H1 (cell line): Measurements from ENCODE around the gene ZNF697. TPM values are rescaled to one million over a fixed set of nuclear protein-coding genes. Genes with fewer than 3 reads are reported as not detected.

Source experiments
- CTCF ChIA-PET: fragments of 300-600 bp; sonication (Branson Sonifier 250); formaldehyde crosslinking; loops from one replicate; lab custom pipeline; 2021; ENCODE audit not compliant: partially characterized antibody; lab: Charles Lee
- POLR2A ChIA-PET: fragments of 300-600 bp; sonication (Branson Sonifier 250); formaldehyde crosslinking; loops from one replicate; lab custom pipeline; 2021; ENCODE audit warnings: inconsistent platforms; ENCODE audit not compliant: partially characterized antibody; lab: Charles Lee
- DNase-seq, 2 experiments: peaks; one replicate each; pipeline versions ENCODE4 v3.0.0 to v3.0.0-alpha.2; 2010 to 2022; ENCODE audit warnings: low spot score in 2 of 2, low read depth in 1 of 2, mixed read lengths in 1 of 2
- FAIRE-seq: peaks from 2 replicates; lab custom pipeline; 2011; peaks lifted over from hg19 to GRCh38; lab: Jason Lieb, UNC
- H2AFZ ChIP-seq: 2 replicates; pipeline ENCODE4 v1.8.1; 2012; ENCODE audit warnings: low read length, inconsistent platforms
- H2AK5ac ChIP-seq: 2 replicates; pipeline ENCODE4 v1.6.1; 2013; ENCODE audit warnings: low read depth, low read length
- H2BK120ac ChIP-seq: replicated peaks from 2 replicates; pipeline ENCODE3; 2013; ENCODE audit warnings: low read depth, low read length, inconsistent platforms
- H2BK12ac ChIP-seq: 2 replicates; pipeline ENCODE4 v1.6.1; 2013; ENCODE audit warnings: low read depth, low read length
- H2BK15ac ChIP-seq: 2 replicates; pipeline ENCODE4 v1.6.1; 2013; ENCODE audit warnings: low read length
- H2BK20ac ChIP-seq: 2 replicates; pipeline ENCODE4 v1.6.1; 2013; ENCODE audit warnings: low read length
- H2BK5ac ChIP-seq: 2 replicates; pipeline ENCODE4 v1.6.1; 2013; ENCODE audit warnings: low read depth, low read length
- H3K14ac ChIP-seq: 2 replicates; pipeline ENCODE4 v1.6.1; 2013; ENCODE audit warnings: inconsistent platforms; ENCODE audit not compliant: insufficient read length
- H3K18ac ChIP-seq: 2 replicates; pipeline ENCODE4 v1.6.1; 2013; ENCODE audit warnings: low read length; ENCODE audit errors: extremely low read depth
- H3K23ac ChIP-seq: 2 replicates; pipeline ENCODE4 v1.6.1; 2013; ENCODE audit warnings: inconsistent platforms; ENCODE audit not compliant: insufficient read length
- H3K23me2 ChIP-seq: 2 replicates; pipeline ENCODE4 v1.6.1; 2013; ENCODE audit warnings: low read depth, low read length
- H3K27ac ChIP-seq: 2 replicates; pipeline ENCODE4 v1.6.1; 2011; ENCODE audit warnings: low read depth, low read length, inconsistent platforms
- H3K27me3 ChIP-seq, 4 experiments: replicated peaks in 1 of 4; 1 replicate in 1 of 4; 2 replicates in 3 of 4; pipeline versions ENCODE4 v1.6.1 to v1.8.1; 2011 to 2013; ENCODE audit warnings: low read length in 3 of 4, mild to moderate bottlenecking in 3 of 4, inconsistent platforms in 2 of 4, mixed read lengths in 2 of 4, moderate library complexity in 1 of 4; ENCODE audit not compliant: control insufficient read depth in 3 of 4, insufficient read depth in 3 of 4; ENCODE audit errors: extremely low read depth in 1 of 4
- H3K36me3 ChIP-seq, 4 experiments: 2 replicates each; pipeline versions ENCODE4 v1.6.1 to v1.8.1; 2011 to 2013; ENCODE audit warnings: mild to moderate bottlenecking in 4 of 4, low read length in 3 of 4, moderate library complexity in 2 of 4, control low read depth in 1 of 4, inconsistent platforms in 1 of 4; ENCODE audit not compliant: insufficient read depth in 4 of 4, control insufficient read depth in 2 of 4
- H3K4ac ChIP-seq: replicated peaks from 2 replicates; pipeline ENCODE3; 2013; ENCODE audit warnings: low read length, low read depth, mixed read lengths, inconsistent platforms; ENCODE audit not compliant: insufficient read length
- H3K4me1 ChIP-seq, 4 experiments: replicated peaks in 1 of 4; 1 replicate in 1 of 4; 2 replicates in 3 of 4; pipeline versions ENCODE4 v1.6.1 to v1.8.1; 2011 to 2013; ENCODE audit warnings: low read length in 3 of 4, inconsistent platforms in 2 of 4, mixed read lengths in 1 of 4; ENCODE audit not compliant: insufficient read depth in 4 of 4, control insufficient read depth in 3 of 4
- H3K4me2 ChIP-seq, 2 experiments: 2 replicates each; pipeline versions ENCODE4 v1.6.1 to v1.8.1; 2011 to 2013; ENCODE audit warnings: low read depth in 2 of 2, low read length in 2 of 2, control low read depth in 1 of 2, inconsistent platforms in 1 of 2, mild to moderate bottlenecking in 1 of 2; ENCODE audit not compliant: insufficient read depth in 1 of 2
- H3K4me3 ChIP-seq, 4 experiments: fragments of 200-600, 300-600 bp in 1 of 4; sonication (generic), shearing (Covaris generic), sonication (Bioruptor Twin) in 1 of 4; 2 replicates each; pipeline versions ENCODE4 v1.5.1 to v1.8.1; 2011 to 2016; ENCODE audit warnings: low read length in 4 of 4, low read depth in 3 of 4, control low read depth in 2 of 4, inconsistent platforms in 2 of 4, mild to moderate bottlenecking in 2 of 4, mixed read lengths in 1 of 4, moderate library complexity in 1 of 4; ENCODE audit not compliant: insufficient read depth in 2 of 4; ENCODE audit errors: extremely low read depth in 1 of 4
- H3K56ac ChIP-seq: replicated peaks from 2 replicates; pipeline ENCODE3; 2013; ENCODE audit warnings: low read depth, mild to moderate bottlenecking, mixed read lengths, low read length, inconsistent platforms; ENCODE audit not compliant: insufficient read length
- H3K79me1 ChIP-seq: 2 replicates; pipeline ENCODE4 v1.6.1; 2013; ENCODE audit warnings: low read depth, low read length, control low read depth
- H3K79me2 ChIP-seq, 2 experiments: 2 replicates each; pipeline versions ENCODE4 v1.6.1 to v1.8.1; 2012 to 2013; ENCODE audit warnings: low read length in 2 of 2, mild to moderate bottlenecking in 2 of 2, inconsistent platforms in 1 of 2; ENCODE audit not compliant: insufficient read depth in 2 of 2, control insufficient read depth in 1 of 2
- H3K9ac ChIP-seq, 4 experiments: replicated peaks in 1 of 4; 1 replicate in 1 of 4; 2 replicates in 3 of 4; pipeline versions ENCODE4 v1.6.1 to v1.8.1; 2011 to 2013; ENCODE audit warnings: low read depth in 3 of 4, low read length in 3 of 4, control low read depth in 2 of 4, mild to moderate bottlenecking in 2 of 4, moderate library complexity in 2 of 4, inconsistent platforms in 1 of 4; ENCODE audit errors: extremely low read depth in 1 of 4
- H3K9me3 ChIP-seq, 2 experiments: 2 replicates each; pipeline versions ENCODE4 v1.6.1 to v1.8.1; 2012 to 2013; ENCODE audit warnings: mild to moderate bottlenecking in 2 of 2, moderate library complexity in 2 of 2, control low read depth in 1 of 2, inconsistent platforms in 1 of 2, low read depth in 1 of 2, low read length in 1 of 2, mixed read lengths in 1 of 2; ENCODE audit not compliant: insufficient read depth in 2 of 2
- H4K20me1 ChIP-seq, 2 experiments: replicated peaks in 1 of 2; 2 replicates each; pipeline versions ENCODE3 to v1.8.1; 2011 to 2013; ENCODE audit warnings: inconsistent platforms in 2 of 2, low read length in 2 of 2, mild to moderate bottlenecking in 1 of 2; ENCODE audit not compliant: insufficient read depth in 2 of 2, control insufficient read depth in 1 of 2
- H4K5ac ChIP-seq: 2 replicates; pipeline ENCODE4 v1.6.1; 2013; ENCODE audit warnings: low read length, low read depth, mixed read lengths, inconsistent platforms; ENCODE audit not compliant: insufficient read length
- H4K8ac ChIP-seq: 2 replicates; pipeline ENCODE4 v1.8.0; 2013; ENCODE audit warnings: mild to moderate bottlenecking, moderate library complexity, low read length, inconsistent platforms; ENCODE audit not compliant: insufficient read depth; ENCODE audit errors: extremely low read depth
- H4K91ac ChIP-seq: replicated peaks from 2 replicates; pipeline ENCODE3; 2013; ENCODE audit warnings: low read length, mixed read lengths, inconsistent platforms; ENCODE audit not compliant: insufficient read length
- CTCF ChIP-seq, 3 experiments: IDR thresholded peaks; 1 replicate in 2 of 3; 2 replicates in 1 of 3; pipeline versions ENCODE4 v1.5.1 to v1.6.1; 2011; ENCODE audit warnings: low read length in 3 of 3, mild to moderate bottlenecking in 3 of 3, inconsistent platforms in 2 of 3, low read depth in 1 of 3, moderate library complexity in 1 of 3; ENCODE audit not compliant: insufficient read depth in 1 of 3; ENCODE audit errors: control extremely low read depth in 1 of 3
- RAD21 ChIP-seq, 2 experiments: IDR thresholded peaks in 1 of 2; conservative IDR thresholded peaks in 1 of 2; 2 replicates each; pipeline ENCODE4 v1.6.1; 2011; ENCODE audit warnings: low read depth in 2 of 2, low read length in 2 of 2, improper control_type of control experiment in 1 of 2, inconsistent platforms in 1 of 2, mild to moderate bottlenecking in 1 of 2, moderate library complexity in 1 of 2
- SIRT6 ChIP-seq: IDR thresholded peaks from one replicate; pipeline ENCODE4 v1.7.1; 2012; ENCODE audit warnings: low read length, inconsistent platforms
- SIX5 ChIP-seq: IDR thresholded peaks from 2 replicates; pipeline ENCODE4 v1.6.1; 2011; ENCODE audit warnings: mild to moderate bottlenecking, low read depth, low read length
- TBP ChIP-seq: IDR thresholded peaks from 2 replicates; pipeline ENCODE4 v1.6.1; 2011; ENCODE audit warnings: low read depth, low read length, improper control_type of control experiment
- WGBS, 2 experiments: shearing (Covaris generic) in 1 of 2; methylation state at CpG; one replicate each; pipeline versions ENCODE4 v1.1.6 to v1.1.7; 2013 to 2015; ENCODE audit warnings: low lambda C conversion rate in 2 of 2, mixed read lengths in 2 of 2, inconsistent platforms in 1 of 2, low coverage in 1 of 2, missing lambda C conversion rate in 1 of 2; ENCODE audit not compliant: insufficient replicate concordance in 2 of 2, insufficient coverage in 1 of 2, insufficient read length in 1 of 2; ENCODE audit errors: extremely low coverage in 1 of 2, missing lambda C conversion rate in 1 of 2; 5-methylcytosine and 5-hydroxymethylcytosine counted together
- polyA plus RNA-seq, 7 experiments: library from polyadenylated mRNA; depleted of rRNA in 3 of 7; stranded (reverse) in 5 of 7; unstranded in 2 of 7; fragments of >200 nt in 5 of 7; fragments of 200-250 nt in 2 of 7; gene quantifications; 1 replicate in 5 of 7; 2 replicates in 1 of 7; 4 replicates in 1 of 7; pipeline versions ENCODE4 v1.2.1 to v1.2.3, GENCODE V29; 2011 to 2013; ENCODE audit warnings: missing spikeins in 2 of 7, mixed read lengths in 2 of 7
- total RNA-seq: library from RNA; stranded (reverse); fragmentation: NEBNext Ultra II Directional; extraction: Animal tissue kit (Norgen Biotek cat#: 25700); gene quantifications from 2 replicates; pipeline ENCODE4 v1.2.1, GENCODE V29; 2021

The ZNF697 gene
- total and polyA plus RNA-seq, 2 of the 8 experiments (the other 6 are each of a cell fraction or from before 2014, with no cell fraction given): 5.6 to 18.3 TPM

GRCh38 chr1:119676571-119677206 is 28.6 kb upstream of the ZNF697 start:
- Histone ChIP-seq H3K14ac (no peak overlapping the region), H2AK5ac (no peak overlapping the region), H3K36me3 (no peaks in the 10 kb centered on the region), H3K27me3 (no peaks in the 10 kb centered on the region), H4K91ac (no peak overlapping the region), H2BK5ac (no peak overlapping the region), H2BK120ac (no peak overlapping the region), H4K20me1 (no peaks in the 10 kb centered on the region), H3K56ac (no peak overlapping the region), H3K27ac (no peak overlapping the region), H3K23me2 (no peaks in the 10 kb centered on the region; the same call in 1 of the 2 replicates), H3K4ac (no peak overlapping the region), H4K8ac (no peak overlapping the region), H3K4me1 (peaks cover 5 to 17% (median 12%) of the 10 kb centered on the region in 4 experiments; a peak in 6 of 7 replicates), H3K18ac (no peak overlapping the region), H3K9ac (no peak overlapping the region), H3K9me3 (no peaks in the 10 kb centered on the region), H2BK12ac (no peak overlapping the region), H3K79me1 (no peaks in the 10 kb centered on the region), H2BK20ac (no peak overlapping the region), H3K23ac (no peak overlapping the region), H3K79me2 (no peaks in the 10 kb centered on the region), H2AFZ (no peak overlapping the region), H3K4me3 (no peak overlapping the region), H4K5ac (no peak overlapping the region), H2BK15ac (no peak overlapping the region), H3K4me2 (no peak overlapping the region)
- POLR2A ChIA-PET: interaction anchor here (0.7 to 10.2 kb wide), 13 partner anchors 11 to 68 kb away, joined by 3 to 167 read pairs (median 6); partner anchors contain the start of genes PHGDH and ZNF697
- WGBS, 2 experiments: 86% methylated on average over 8 of the region's 8 CpGs; no CpG with 5 or more reads in 1 of the 2 experiments
- TF ChIP-seq SIRT6 (no peak), SIX5 (no peak), TBP (no peak), RAD21 (IDR thresholded peaks at IDR 0.05 in 1 of 2, conservative IDR thresholded peaks at IDR 0.05 in 1 of 2; ENCODE audit: low read depth in 2 of 2, low read length in 2 of 2) (peak; percentile 45 to 60; a peak in 3 of 4 replicates), CTCF (IDR thresholded peaks at IDR 0.05; ENCODE audit: control extremely low read depth in 1 of 3, insufficient read depth in 1 of 3, low read depth in 1 of 3, low read length in 3 of 3) (peak; percentile 10 to 42 (median 17); a peak in 3 of 4 replicates)
- CTCF ChIA-PET: interaction anchor here (0.8 to 10.4 kb wide), 29 partner anchors 8 to 139 kb away, joined by 3 to 141 read pairs (median 7); partner anchors contain the start of genes PHGDH and ZNF697
- no peak for DNase-seq
- FAIRE-seq: no peak
